Stimulated activated CD4-positive, alpha-beta T cell treated with anti-CD3 and anti-CD28 coated beads, Interleukin-1b, Interleukin-23, amount 100 ng/mL, for 4 hours (primary cell): Measurements from ENCODE around the gene FBLN2.

Experiments
- DNase-seq, 2 donors: peaks; one replicate each; pipeline ENCODE4 v3.0.0-alpha.2; 2020; ENCODE audit warnings: low read depth in 2 of 2

The FBLN2 gene

GRCh38 chr3:13532085-13532484 is 16.8 kb upstream of the FBLN2 start:
- no peak for DNase-seq

- no peak for DNase-seq
These were observed 16.3 kb upstream of the FBLN2 start for GRCh38 chr3:13532631-13533030.

GRCh38 chr3:13533885-13534301 is 15.0 kb upstream of the FBLN2 start:
- no peak for DNase-seq

GRCh38 chr3:13535526-13535875 is 13.4 kb upstream of the FBLN2 start:
- no peak for DNase-seq

GRCh38 chr3:13535905-13536304 is 13.0 kb upstream of the FBLN2 start:
- no peak for DNase-seq

- DNase-seq: no peak
These were observed 12.5 kb upstream of the FBLN2 start for GRCh38 chr3:13536432-13536831.

GRCh38 chr3:13536832-13537231 is 12.1 kb upstream of the FBLN2 start:
- DNase-seq: no peak

GRCh38 chr3:13537244-13537908 is 11.5 kb upstream of the FBLN2 start:
- no peak for DNase-seq

GRCh38 chr3:13537909-13538296 is 11.0 kb upstream of the FBLN2 start:
- DNase-seq: no peak

- DNase-seq: no peak
These were observed 10.2 kb upstream of the FBLN2 start for GRCh38 chr3:13538520-13539291.

- no peak for DNase-seq
These were observed 9.7 kb upstream of the FBLN2 start for GRCh38 chr3:13539292-13539638.

- DNase-seq: no peak
These were observed 9.3 kb upstream of the FBLN2 start for GRCh38 chr3:13539671-13540070.

- DNase-seq: no peak
These were observed 8.5 kb upstream of the FBLN2 start for GRCh38 chr3:13540297-13540995.

GRCh38 chr3:13541691-13542090 is 7.2 kb upstream of the FBLN2 start:
- no peak for DNase-seq

GRCh38 chr3:13542142-13542541 is 6.8 kb upstream of the FBLN2 start:
- DNase-seq: no peak

- no peak for DNase-seq
These were observed 5.7 kb upstream of the FBLN2 start for GRCh38 chr3:13543253-13543652.

- peak in 1 of 2 donors; percentile 8 for DNase-seq
These were observed 4.6 kb upstream of the FBLN2 start for GRCh38 chr3:13544293-13544831.

- DNase-seq: no peak
These were observed 3.8 kb upstream of the FBLN2 start for GRCh38 chr3:13544951-13545651.

- no peak for DNase-seq
These were observed 2.9 kb upstream of the FBLN2 start for GRCh38 chr3:13545952-13546454.

- no peak for DNase-seq
These were observed 2.2 kb upstream of the FBLN2 start for GRCh38 chr3:13546667-13547171.

GRCh38 chr3:13547591-13548371 is 1.1 kb upstream of the FBLN2 start:
- DNase-seq: no peak
